ENCODE measurements around the gene PPP4R3A. TPM values are rescaled to one million over a fixed set of nuclear protein-coding genes. Genes with fewer than 3 reads are reported as not detected.

The PPP4R3A gene
- total RNA-seq, 1 experiment from 2014 or later = 124 TPM

- Mint-ChIP-seq H3K27me3 (ENCODE audit: low read depth) (no peaks in the 10 kb centered on the region), H3K27ac (no peak overlapping the region), H3K36me3 (peaks cover 45% of the 10 kb centered on the region), H3K9me3 (no peaks in the 10 kb centered on the region), H3K4me3 (no peak overlapping the region), H3K4me1 (peaks cover 14% of the 10 kb centered on the region)
- TF ChIP-seq CREB1 (CRISPR knock-in tag; IDR thresholded peaks at IDR 0.05) (no peak), ZNF121 (CRISPR knock-in tag; IDR thresholded peaks at IDR 0.05) (peak; percentile 74)
- ChIA-PET POLR2A (no interaction called here), CTCF (interaction anchor here (0.6 kb wide), 1 partner anchor 16 kb away, joined by 3 read pairs; no protein-coding TSS in a partner anchor)
- DNase-seq (ENCODE audit: low spot score) = no peak
- ATAC-seq = no peak
Observed at GRCh38 chr14:91503000-91503504, 7.1 kb downstream of the PPP4R3A start.

DNA sequence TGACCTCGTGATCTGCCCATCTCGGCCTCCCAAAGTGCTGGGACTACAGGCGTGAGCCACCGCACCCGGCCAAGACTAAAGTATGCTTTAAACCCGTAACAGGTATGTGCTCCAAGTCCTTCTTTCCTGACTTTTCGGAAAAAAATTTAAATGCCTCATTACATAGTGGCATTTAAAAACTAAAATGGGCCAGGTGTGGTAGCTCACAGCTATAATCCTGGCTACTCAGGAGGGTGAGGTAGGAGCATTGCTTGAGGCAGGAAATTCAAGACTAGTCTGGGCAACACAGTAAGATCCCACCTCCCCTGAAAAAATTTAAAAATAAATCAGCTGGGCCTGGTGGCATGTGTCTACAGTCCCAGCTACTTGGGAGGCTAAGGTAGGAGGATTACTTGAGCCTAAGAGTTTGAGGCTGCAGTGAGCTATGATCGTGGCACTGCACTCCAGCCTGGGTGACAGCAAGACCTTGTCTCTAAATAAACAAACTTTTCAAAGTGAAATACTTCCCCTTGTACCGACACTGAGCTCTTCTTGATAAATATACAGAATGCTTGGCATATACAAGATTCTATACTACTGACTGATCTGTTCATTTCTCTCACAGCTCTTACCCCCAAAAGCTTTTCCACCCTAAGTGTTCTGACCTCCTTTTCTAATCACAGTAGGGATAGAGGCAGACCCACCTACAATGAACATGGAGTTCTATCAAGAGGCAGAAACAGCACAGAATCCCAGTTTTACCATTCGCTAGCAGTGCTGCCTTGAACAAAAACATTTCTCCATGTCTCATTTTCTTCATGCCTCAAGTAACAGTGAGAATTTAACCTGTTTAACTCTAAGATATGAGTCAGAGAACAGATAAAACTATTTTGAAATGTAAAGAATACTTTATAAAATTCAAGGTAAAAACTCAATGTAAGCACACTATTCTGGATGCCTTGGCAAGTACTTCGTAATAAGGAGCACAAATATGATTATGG, 7.9 kb downstream of the PPP4R3A start:
- Mint-ChIP-seq H3K27me3 (ENCODE audit: low read depth) (no peaks in the 10 kb centered on the region), H3K27ac (no peak overlapping the region), H3K4me3 (no peak overlapping the region), H3K9me3 (no peaks in the 10 kb centered on the region), H3K4me1 (peaks cover 18% of the 10 kb centered on the region), H3K36me3 (peaks cover 43% of the 10 kb centered on the region)
- ChIA-PET POLR2A (no interaction called here), CTCF (interaction anchor here (0.6 to 1.2 kb wide), 2 partner anchors 15 to 147 kb away, joined by 3 read pairs; no protein-coding TSS in a partner anchor)
- DNase-seq (ENCODE audit: low spot score) (no peak), ATAC-seq (no peak)
- TF ChIP-seq, protein P1, sequence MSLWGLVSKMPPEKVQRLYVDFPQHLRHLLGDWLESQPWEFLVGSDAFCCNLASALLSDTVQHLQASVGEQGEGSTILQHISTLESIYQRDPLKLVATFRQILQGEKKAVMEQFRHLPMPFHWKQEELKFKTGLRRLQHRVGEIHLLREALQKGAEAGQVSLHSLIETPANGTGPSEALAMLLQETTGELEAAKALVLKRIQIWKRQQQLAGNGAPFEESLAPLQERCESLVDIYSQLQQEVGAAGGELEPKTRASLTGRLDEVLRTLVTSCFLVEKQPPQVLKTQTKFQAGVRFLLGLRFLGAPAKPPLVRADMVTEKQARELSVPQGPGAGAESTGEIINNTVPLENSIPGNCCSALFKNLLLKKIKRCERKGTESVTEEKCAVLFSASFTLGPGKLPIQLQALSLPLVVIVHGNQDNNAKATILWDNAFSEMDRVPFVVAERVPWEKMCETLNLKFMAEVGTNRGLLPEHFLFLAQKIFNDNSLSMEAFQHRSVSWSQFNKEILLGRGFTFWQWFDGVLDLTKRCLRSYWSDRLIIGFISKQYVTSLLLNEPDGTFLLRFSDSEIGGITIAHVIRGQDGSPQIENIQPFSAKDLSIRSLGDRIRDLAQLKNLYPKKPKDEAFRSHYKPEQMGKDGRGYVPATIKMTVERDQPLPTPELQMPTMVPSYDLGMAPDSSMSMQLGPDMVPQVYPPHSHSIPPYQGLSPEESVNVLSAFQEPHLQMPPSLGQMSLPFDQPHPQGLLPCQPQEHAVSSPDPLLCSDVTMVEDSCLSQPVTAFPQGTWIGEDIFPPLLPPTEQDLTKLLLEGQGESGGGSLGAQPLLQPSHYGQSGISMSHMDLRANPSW (CRISPR knock-in tag; conservative IDR thresholded peaks at IDR 0.05; ENCODE audit: low read depth) = no peak
- TF ChIP-seq FOXK1 (CRISPR knock-in tag; IDR thresholded peaks at IDR 0.05) (no peak), ZNF423 (CRISPR knock-in tag; IDR thresholded peaks at IDR 0.05) (no peak), ZBTB43 (CRISPR knock-in tag; IDR thresholded peaks at IDR 0.05) (no peak), ZNF138 (CRISPR knock-in tag; conservative IDR thresholded peaks at IDR 0.05) (no peak), ATF2 (CRISPR knock-in tag; IDR thresholded peaks at IDR 0.05; ENCODE audit: borderline replicate concordance, low read depth) (no peak), GRHL2 (CRISPR knock-in tag; IDR thresholded peaks at IDR 0.05; ENCODE audit: insufficient replicate concordance, severe bottlenecking) (no peak), TEAD1 (CRISPR knock-in tag; IDR thresholded peaks at IDR 0.05) (no peak), FOXP1 (CRISPR knock-in tag; IDR thresholded peaks at IDR 0.05; ENCODE audit: borderline replicate concordance) (no peak), ZNF232 (CRISPR knock-in tag; IDR thresholded peaks at IDR 0.05) (no peak), ZNF219 (CRISPR knock-in tag; IDR thresholded peaks at IDR 0.05; ENCODE audit: borderline replicate concordance) (no peak), ZNF671 (CRISPR knock-in tag; IDR thresholded peaks at IDR 0.05) (no peak), RELA (CRISPR knock-in tag; IDR thresholded peaks at IDR 0.05; ENCODE audit: borderline replicate concordance) (no peak), ZNF121 (CRISPR knock-in tag; IDR thresholded peaks at IDR 0.05) (no peak), ESRRA (CRISPR knock-in tag; IDR thresholded peaks at IDR 0.05; ENCODE audit: borderline replicate concordance) (no peak), IRF1 (CRISPR knock-in tag; IDR thresholded peaks at IDR 0.05) (no peak), OVOL2 (CRISPR knock-in tag; IDR thresholded peaks at IDR 0.05; ENCODE audit: borderline replicate concordance) (no peak)
- TF ChIP-seq, protein P2, sequence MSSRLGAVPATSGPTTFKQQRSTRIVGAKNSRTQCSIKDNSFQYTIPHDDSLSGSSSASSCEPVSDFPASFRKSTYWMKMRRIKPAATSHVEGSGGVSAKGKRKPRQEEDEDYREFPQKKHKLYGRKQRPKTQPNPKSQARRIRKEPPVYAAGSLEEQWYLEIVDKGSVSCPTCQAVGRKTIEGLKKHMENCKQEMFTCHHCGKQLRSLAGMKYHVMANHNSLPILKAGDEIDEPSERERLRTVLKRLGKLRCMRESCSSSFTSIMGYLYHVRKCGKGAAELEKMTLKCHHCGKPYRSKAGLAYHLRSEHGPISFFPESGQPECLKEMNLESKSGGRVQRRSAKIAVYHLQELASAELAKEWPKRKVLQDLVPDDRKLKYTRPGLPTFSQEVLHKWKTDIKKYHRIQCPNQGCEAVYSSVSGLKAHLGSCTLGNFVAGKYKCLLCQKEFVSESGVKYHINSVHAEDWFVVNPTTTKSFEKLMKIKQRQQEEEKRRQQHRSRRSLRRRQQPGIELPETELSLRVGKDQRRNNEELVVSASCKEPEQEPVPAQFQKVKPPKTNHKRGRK (CRISPR knock-in tag; IDR thresholded peaks at IDR 0.05; ENCODE audit: borderline replicate concordance) = no peak
- TF ChIP-seq, protein P3, sequence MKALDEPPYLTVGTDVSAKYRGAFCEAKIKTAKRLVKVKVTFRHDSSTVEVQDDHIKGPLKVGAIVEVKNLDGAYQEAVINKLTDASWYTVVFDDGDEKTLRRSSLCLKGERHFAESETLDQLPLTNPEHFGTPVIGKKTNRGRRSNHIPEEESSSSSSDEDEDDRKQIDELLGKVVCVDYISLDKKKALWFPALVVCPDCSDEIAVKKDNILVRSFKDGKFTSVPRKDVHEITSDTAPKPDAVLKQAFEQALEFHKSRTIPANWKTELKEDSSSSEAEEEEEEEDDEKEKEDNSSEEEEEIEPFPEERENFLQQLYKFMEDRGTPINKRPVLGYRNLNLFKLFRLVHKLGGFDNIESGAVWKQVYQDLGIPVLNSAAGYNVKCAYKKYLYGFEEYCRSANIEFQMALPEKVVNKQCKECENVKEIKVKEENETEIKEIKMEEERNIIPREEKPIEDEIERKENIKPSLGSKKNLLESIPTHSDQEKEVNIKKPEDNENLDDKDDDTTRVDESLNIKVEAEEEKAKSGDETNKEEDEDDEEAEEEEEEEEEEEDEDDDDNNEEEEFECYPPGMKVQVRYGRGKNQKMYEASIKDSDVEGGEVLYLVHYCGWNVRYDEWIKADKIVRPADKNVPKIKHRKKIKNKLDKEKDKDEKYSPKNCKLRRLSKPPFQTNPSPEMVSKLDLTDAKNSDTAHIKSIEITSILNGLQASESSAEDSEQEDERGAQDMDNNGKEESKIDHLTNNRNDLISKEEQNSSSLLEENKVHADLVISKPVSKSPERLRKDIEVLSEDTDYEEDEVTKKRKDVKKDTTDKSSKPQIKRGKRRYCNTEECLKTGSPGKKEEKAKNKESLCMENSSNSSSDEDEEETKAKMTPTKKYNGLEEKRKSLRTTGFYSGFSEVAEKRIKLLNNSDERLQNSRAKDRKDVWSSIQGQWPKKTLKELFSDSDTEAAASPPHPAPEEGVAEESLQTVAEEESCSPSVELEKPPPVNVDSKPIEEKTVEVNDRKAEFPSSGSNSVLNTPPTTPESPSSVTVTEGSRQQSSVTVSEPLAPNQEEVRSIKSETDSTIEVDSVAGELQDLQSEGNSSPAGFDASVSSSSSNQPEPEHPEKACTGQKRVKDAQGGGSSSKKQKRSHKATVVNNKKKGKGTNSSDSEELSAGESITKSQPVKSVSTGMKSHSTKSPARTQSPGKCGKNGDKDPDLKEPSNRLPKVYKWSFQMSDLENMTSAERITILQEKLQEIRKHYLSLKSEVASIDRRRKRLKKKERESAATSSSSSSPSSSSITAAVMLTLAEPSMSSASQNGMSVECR (CRISPR knock-in tag; IDR thresholded peaks at IDR 0.05; ENCODE audit: borderline replicate concordance) = no peak
